Stimulated activated naive CD8-positive, alpha-beta T cell treated with anti-CD3 and anti-CD28 coated beads, Interleukin-15, Interleukin-2, amounts not matched to agents 100 ng/mL and 50 ng/mL, for 24 hours (primary cell): ENCODE measurements around the gene PCCA.
"Not testable (repeated sequence)": the region's sequence is repeated elsewhere in the genome, so short reads cannot be mapped to it uniquely, and the experiment has no call there.

ENCODE experiments used
- H3K27ac Mint-ChIP-seq: one replicate; pipeline ENCODE4 v1.8.0; 2021; ENCODE audit warnings: mild to moderate bottlenecking, mixed read lengths
- H3K27me3 Mint-ChIP-seq: one replicate; pipeline ENCODE4 v1.8.0; 2021; ENCODE audit warnings: mixed read lengths
- H3K36me3 Mint-ChIP-seq: one replicate; pipeline ENCODE4 v1.8.0; 2021; ENCODE audit warnings: low read depth, mixed read lengths
- H3K4me1 Mint-ChIP-seq: one replicate; pipeline ENCODE4 v1.8.0; 2021; ENCODE audit warnings: low read depth, mixed read lengths
- H3K4me3 Mint-ChIP-seq: one replicate; pipeline ENCODE4 v1.8.0; 2021; ENCODE audit warnings: mild to moderate bottlenecking, mixed read lengths
- H3K9me3 Mint-ChIP-seq: one replicate; pipeline ENCODE4 v1.8.0; 2021; ENCODE audit warnings: mixed read lengths

PCCA gene

DNA sequence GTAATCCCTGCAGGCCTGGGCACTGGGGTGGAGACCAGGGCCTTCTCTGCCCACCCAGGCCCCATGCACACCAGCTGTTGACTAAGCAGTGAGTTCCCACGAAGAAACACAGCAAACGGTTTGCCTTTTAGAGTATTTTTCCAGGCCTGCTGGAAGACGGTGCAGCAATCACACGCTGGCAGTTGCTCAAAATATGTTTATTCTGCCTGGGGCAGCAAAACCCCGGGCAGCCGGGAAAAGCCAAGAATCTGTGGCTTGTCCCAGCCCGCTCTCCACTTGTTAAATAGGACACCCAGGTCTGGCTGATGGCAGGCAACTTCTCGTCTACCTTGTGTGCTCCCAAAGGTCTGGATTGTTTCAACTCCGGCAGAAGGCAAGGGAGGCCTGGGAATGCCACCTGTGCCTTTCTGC lies 458.9 kb downstream of the PCCA start:
- Mint-ChIP-seq H3K36me3 (no peaks in the 10 kb centered on the region), H3K4me3 (no peak overlapping the region), H3K9me3 (no peaks in the 10 kb centered on the region), H3K27ac (no peak overlapping the region), H3K27me3 (no peaks in the 10 kb centered on the region), H3K4me1 (peaks cover 3% of the 10 kb centered on the region)

DNA sequence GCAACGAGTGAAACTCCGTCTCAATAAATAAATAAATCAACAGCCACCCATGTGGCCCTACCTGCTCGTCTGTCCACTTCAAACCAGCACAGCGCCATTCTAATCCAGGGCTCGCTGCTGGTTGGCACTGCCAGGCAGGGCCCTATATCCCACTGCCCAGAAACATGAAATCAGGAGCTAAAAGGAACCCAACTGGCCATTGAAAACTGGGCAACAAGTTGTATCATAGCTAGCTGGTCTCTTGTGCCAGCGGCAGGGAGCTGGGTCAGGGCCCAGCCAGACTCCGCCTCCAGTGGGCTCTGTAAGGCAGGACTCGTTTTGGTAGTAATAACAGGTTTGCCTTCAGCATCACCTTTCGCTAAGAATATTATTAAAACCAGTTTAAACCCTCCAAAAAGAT lies 460.4 kb downstream of the PCCA start:
- H3K36me3 Mint-ChIP-seq = no peaks in the 10 kb centered on the region
- no peaks in the 10 kb centered on the region for H3K9me3 Mint-ChIP-seq
- no peak overlapping the region for H3K4me3 Mint-ChIP-seq
- no peak overlapping the region for H3K27ac Mint-ChIP-seq
- no peaks in the 10 kb centered on the region for H3K4me1 Mint-ChIP-seq
- no peaks in the 10 kb centered on the region for H3K27me3 Mint-ChIP-seq

DNA sequence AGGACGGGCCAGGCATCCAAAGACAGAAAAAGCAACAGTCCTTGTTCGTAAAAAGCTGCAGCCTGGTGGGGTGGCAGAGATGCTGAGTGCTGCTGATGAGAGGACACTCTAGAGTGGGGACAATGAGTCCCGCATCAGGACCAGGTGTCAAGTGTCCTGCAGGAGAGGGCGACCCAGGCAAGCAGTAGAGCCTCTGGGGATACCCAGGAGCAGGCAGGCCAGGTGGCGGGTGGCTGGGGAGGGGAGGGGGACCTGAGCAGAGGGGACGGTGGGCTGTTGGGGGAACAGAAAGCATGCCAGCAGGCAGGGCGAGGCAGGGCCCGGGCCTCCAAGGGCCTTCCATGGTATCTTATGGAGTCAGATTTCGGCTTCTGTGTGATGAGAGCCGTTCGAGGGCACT lies 463.9 kb downstream of the PCCA start:
- Mint-ChIP-seq H3K9me3 (no peaks in the 10 kb centered on the region), H3K4me3 (no peak overlapping the region)

DNA sequence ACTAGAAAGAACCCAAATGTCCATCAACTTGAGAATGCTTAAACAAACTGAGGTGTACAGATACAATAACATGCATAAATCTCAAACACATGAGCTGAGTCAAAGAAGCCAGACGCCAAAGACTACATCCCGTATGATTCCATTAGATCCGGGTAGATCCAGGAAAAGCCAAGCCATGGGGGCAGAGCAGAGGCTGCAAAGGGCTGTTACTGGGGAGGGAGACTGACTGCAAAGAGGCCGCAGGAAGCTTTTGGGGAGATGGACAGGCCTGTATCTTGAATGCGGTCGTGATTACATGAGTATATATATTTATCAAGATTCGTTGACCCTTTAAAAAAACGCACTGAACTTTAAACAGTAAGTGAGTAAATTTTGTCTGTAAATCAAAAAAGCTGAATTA lies 471.0 kb downstream of the PCCA start:
- H3K9me3 Mint-ChIP-seq = no peaks in the 10 kb centered on the region
- H3K36me3 Mint-ChIP-seq = no peaks in the 10 kb centered on the region
- no peaks in the 10 kb centered on the region for H3K4me1 Mint-ChIP-seq
- H3K27ac Mint-ChIP-seq = no peak overlapping the region
- H3K4me3 Mint-ChIP-seq = no peak overlapping the region
- no peaks in the 10 kb centered on the region for H3K27me3 Mint-ChIP-seq

More for the DNA sequence above, 463.9 kb downstream of the PCCA start:
- Mint-ChIP-seq H3K36me3 (no peaks in the 10 kb centered on the region), H3K27ac (no peak overlapping the region), H3K4me1 (no peaks in the 10 kb centered on the region), H3K27me3 (no peaks in the 10 kb centered on the region)

DNA sequence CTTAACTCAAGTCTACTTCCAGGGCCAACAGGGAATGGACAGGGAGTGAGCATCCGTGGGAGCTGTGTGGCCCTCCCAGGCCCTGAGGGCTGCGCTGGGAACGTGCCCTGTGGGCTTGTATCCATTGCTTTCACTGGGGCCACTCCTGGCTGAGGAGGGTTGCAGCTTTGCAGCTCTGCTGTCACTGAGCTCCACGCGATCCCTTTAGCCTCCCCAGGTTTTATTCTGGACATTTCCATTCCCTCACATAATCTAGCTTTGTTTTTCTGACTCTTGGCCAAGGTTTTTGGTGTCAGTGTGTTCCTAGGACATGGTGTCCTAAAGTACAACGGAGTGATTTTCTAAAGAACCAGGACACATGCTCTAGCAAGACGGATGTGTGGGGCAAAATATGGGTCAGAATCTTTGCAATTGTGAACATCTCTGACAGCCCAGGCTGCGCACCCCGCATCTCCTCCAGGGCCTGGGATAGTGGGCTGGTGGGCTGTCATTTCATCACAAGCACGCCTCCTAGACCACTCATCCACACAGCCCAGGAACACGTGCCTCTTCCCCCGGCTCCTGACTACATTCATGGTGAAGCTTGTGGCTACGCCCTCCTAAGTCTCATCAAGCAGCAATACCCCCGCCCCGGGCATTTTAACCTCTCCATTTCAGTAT lies 471.7 kb downstream of the PCCA start:
- H3K4me1 Mint-ChIP-seq = no peaks in the 10 kb centered on the region
- no peaks in the 10 kb centered on the region for H3K36me3 Mint-ChIP-seq
- no peaks in the 10 kb centered on the region for H3K27me3 Mint-ChIP-seq
- H3K27ac Mint-ChIP-seq = no peak overlapping the region
- H3K9me3 Mint-ChIP-seq = no peaks in the 10 kb centered on the region
- H3K4me3 Mint-ChIP-seq = no peak overlapping the region

DNA sequence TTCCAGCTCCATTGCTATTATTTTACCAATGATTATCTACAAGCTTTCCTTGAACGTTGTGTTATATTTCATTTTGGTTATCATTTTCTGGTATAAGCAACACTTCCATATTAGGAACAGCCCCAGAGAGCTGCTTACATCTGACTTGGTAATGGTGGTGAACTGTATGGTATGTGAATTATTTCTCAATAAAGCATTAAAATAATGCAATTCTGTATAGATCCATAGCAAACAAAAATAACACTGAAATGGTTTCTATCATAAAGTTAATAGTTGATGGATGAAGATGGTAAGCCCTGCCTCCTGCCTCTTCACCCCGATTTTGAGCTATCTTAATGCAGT lies 472.2 kb downstream of the PCCA start:
- Mint-ChIP-seq H3K4me3 (no peak overlapping the region), H3K36me3 (no peaks in the 10 kb centered on the region), H3K9me3 (no peaks in the 10 kb centered on the region)

DNA sequence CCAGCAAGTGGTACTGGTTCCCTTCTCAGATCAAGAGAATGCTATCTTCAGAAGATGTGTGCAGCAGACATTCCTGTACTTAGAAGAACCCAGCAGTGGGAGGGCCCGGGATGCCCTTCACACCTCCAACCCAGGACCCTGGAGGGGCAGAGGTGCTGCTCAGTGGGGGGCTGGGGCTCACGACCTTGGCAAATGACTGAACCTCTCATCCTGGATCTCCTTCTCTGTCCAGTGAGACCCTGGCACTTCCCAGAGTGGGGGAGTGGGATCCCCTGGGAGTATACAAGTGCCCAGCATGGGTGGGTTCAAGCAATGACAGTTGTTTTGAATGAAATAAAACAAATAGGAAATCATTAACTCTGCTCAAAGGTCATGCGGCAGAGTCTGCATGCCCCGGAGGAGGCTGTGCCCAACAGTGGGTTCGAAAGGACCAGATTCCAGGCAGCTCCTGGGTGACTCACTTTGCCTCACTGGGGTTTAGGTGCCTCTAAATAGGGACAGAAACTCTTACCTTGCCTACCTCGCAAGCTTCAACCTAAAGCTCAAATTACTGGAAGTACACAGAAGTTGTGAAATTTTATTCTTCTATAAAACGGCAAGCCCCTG lies 472.8 kb downstream of the PCCA start:
- Mint-ChIP-seq H3K4me1 (no peaks in the 10 kb centered on the region), H3K36me3 (no peaks in the 10 kb centered on the region)

More for the DNA sequence above, 472.2 kb downstream of the PCCA start:
- no peaks in the 10 kb centered on the region for H3K4me1 Mint-ChIP-seq
- H3K27me3 Mint-ChIP-seq = no peaks in the 10 kb centered on the region
- H3K27ac Mint-ChIP-seq = no peak overlapping the region

DNA sequence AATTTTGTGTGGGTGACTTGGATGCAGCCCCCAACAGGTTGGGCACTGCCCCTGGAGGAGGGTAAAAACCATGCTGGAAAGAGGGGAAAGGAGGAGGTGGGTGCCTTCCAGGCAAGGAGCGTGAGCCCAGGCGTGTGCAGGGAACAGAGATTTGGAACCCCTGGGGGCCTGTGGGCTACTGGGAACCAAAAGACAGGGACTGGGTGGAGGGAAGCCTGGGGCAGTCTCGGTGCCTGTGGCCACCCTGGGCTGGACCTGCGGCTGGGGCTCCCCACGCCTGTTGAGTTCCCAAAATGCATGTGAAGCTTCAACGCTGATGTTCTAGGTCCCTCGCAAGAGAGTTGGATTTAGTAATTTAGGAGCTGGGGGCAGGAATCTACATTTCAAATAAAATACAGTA lies 474.9 kb downstream of the PCCA start:
- Mint-ChIP-seq H3K27ac (no peak overlapping the region), H3K4me1 (no peaks in the 10 kb centered on the region), H3K36me3 (no peaks in the 10 kb centered on the region), H3K9me3 (no peaks in the 10 kb centered on the region), H3K4me3 (no peak overlapping the region), H3K27me3 (no peaks in the 10 kb centered on the region)

More for the DNA sequence above, 472.8 kb downstream of the PCCA start:
- H3K9me3 Mint-ChIP-seq = no peaks in the 10 kb centered on the region
- H3K27ac Mint-ChIP-seq = no peak overlapping the region
- no peak overlapping the region for H3K4me3 Mint-ChIP-seq
- H3K27me3 Mint-ChIP-seq = no peaks in the 10 kb centered on the region

DNA sequence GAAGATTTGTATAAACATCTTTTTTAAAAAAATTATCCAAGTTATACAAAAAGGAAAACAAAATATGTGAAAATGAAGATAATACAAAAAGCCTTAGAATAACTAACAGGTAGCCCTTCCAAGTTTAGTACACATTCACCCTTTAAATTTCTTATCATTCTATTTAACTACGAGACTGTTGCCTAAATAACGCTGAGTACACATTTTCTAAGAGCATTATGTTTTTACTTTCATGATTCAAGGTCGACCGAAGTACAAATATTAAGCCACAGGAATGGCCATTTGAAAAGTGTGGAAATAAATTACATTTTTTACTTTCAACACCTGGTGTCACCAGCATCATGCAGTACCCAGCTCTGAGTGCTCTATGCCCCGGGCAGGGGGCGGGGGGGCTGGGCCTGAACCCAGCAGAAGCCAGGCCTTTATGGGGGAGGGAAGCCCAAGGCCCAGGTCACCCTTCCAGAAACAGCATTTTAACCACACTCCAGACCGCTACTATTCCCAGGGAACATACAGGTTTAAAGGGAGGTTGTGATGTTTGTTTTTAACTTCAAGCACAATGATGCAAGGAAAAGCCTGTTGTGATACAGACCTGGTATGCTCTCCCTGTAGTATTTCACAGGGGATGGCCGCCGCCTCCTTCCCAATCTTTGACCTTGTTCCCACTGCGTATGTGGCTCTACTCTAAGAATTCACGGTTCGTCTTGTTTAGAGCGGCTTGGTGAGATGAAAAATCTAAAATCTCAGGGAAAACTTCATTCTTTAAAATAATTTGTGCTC lies 475.7 kb downstream of the PCCA start:
- Mint-ChIP-seq H3K4me3 (no peak overlapping the region), H3K27me3 (no peaks in the 10 kb centered on the region), H3K27ac (no peak overlapping the region), H3K9me3 (no peaks in the 10 kb centered on the region), H3K4me1 (no peaks in the 10 kb centered on the region), H3K36me3 (no peaks in the 10 kb centered on the region)

DNA sequence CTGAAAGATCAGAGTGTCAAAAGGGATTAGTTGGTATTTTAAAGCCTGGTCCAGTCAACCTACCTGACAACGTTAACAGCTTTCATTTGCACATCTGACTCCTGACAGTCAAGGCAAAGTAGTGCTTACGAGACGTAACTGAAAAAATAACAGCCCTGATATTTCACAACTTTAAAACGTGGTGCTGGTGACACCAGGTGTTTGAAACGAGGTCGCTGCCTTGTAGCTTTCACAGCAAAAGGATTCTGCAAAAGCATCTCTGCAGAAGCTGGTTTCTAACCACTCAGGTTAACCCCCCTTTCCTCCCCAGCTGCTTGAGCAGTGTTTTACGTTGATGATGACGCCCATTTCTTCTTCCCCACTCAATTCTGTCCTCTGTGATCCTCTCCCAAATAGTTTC lies 476.4 kb downstream of the PCCA start:
- no peaks in the 10 kb centered on the region for H3K9me3 Mint-ChIP-seq
- H3K36me3 Mint-ChIP-seq = no peaks in the 10 kb centered on the region
- no peak overlapping the region for H3K4me3 Mint-ChIP-seq
- no peaks in the 10 kb centered on the region for H3K27me3 Mint-ChIP-seq
- H3K27ac Mint-ChIP-seq = no peak overlapping the region
- H3K4me1 Mint-ChIP-seq = no peaks in the 10 kb centered on the region

DNA sequence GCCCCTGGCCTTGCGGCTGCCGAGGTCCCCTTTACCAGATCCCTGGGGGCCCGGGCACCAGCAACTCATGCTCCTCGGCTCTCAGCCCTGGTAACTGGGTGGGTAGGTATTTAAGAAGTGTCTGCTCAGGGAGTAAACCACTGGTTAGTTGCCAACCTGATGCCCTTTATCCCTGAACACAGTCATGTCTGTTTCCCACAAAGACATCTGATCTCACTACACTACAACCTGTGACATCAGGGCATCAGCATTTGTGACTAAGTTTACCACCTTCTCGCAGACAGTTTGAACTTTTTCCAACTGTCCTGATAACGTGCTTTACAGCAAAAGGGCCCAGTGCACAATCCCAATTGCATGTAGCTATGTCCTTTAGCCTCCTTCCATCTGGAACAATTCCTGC lies 477.6 kb downstream of the PCCA start:
- Mint-ChIP-seq H3K4me3 (no peak overlapping the region), H3K27ac (no peak overlapping the region), H3K36me3 (no peaks in the 10 kb centered on the region), H3K4me1 (no peaks in the 10 kb centered on the region), H3K27me3 (no peaks in the 10 kb centered on the region), H3K9me3 (no peaks in the 10 kb centered on the region)

DNA sequence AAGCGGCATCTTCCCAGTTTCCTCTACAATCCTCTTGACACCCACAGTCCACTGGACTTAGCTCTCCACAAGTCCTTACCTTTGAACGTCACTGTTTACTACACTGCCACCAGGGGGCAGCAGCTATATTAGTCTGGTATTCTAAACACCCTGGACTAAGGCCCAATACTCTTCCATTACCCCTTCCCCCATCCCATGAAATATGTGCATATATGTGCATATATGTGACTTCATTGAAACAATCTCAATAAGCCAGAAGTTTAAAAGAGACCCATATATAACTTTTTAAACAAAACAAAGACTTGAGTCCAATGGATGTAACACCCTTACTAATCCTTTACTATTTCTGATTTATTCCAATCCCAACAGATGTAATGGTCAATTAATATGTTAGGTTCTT lies 484.2 kb downstream of the PCCA start:
- Mint-ChIP-seq H3K9me3 (no peaks in the 10 kb centered on the region), H3K27me3 (no peaks in the 10 kb centered on the region), H3K4me3 (no peak overlapping the region), H3K4me1 (peaks cover 9% of the 10 kb centered on the region), H3K27ac (no peak overlapping the region), H3K36me3 (peaks cover 3% of the 10 kb centered on the region)

DNA sequence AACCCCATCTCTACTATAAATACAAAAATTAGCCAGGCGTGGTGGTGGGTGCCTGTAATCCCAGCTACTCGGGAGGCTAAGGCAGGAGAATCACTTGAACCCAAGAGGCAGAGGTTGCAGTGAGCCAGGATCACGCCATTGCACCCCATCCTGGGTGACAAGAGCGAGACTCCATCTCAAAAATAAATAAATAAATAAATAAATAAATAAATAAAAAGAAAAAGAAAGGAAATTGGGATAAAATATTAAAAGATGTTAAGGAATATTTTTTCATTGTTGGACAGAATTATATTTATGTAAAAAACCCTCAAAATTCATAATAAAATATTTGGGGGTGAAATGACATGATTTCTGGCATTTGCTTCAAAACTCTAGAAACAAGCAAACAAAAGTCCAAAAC lies 488.3 kb downstream of the PCCA start:
- not testable (repeated sequence) for H3K4me3 Mint-ChIP-seq, H3K9me3 Mint-ChIP-seq, H3K27ac Mint-ChIP-seq, H3K36me3 Mint-ChIP-seq, H3K27me3 Mint-ChIP-seq
- H3K4me1 Mint-ChIP-seq = peaks cover 21% of the 10 kb centered on the region
